Epithelial cell of proximal tubule (primary cell): Measurements from ENCODE around the gene NOL9. TPM values are rescaled to one million over a fixed set of nuclear protein-coding genes. Genes with fewer than 3 reads are reported as not detected.

Source experiments
- DNase-seq: peaks from one replicate; pipeline ENCODE4 v3.0.0-alpha.2; 2011; ENCODE audit warnings: low read depth
- H3K4me3 ChIP-seq: 2 replicates; pipeline ENCODE4 v1.5.1; 2011; ENCODE audit warnings: low read depth, mild to moderate bottlenecking, low read length
- CTCF ChIP-seq: conservative IDR thresholded peaks from 2 replicates; pipeline ENCODE4 v1.5.1; 2012; ENCODE audit warnings: low read depth, mild to moderate bottlenecking, low read length
- total RNA-seq: library from RNA; depleted of rRNA; stranded (reverse); fragments of >200 nt; gene quantifications from 2 replicates; pipeline ENCODE4 v1.2.3, GENCODE V29; 2015

The NOL9 gene
- total RNA-seq, 1 donor from 2014 or later = 18.5 TPM

- no peak for TF ChIP-seq CTCF
- no peak for DNase-seq
- H3K4me3 ChIP-seq = no peak overlapping the region
Measured at GRCh38 chr1:6519935-6520671, 34.2 kb downstream of the NOL9 start.

- no peak for TF ChIP-seq CTCF
- DNase-seq = no peak
- H3K4me3 ChIP-seq = no peak overlapping the region
Measured at GRCh38 chr1:6519491-6519934, 34.8 kb downstream of the NOL9 start.

- TF ChIP-seq CTCF = no peak
- no peak for DNase-seq
- H3K4me3 ChIP-seq = no peak overlapping the region
Measured at GRCh38 chr1:6517435-6517851, 36.9 kb downstream of the NOL9 start.

GRCh38 chr1:6515771-6516170 is 38.5 kb downstream of the NOL9 start:
- H3K4me3 ChIP-seq = no peak overlapping the region
- TF ChIP-seq CTCF = no peak
- DNase-seq = no peak

GRCh38 chr1:6513320-6513801 is 41.0 kb downstream of the NOL9 start:
- no peak overlapping the region for H3K4me3 ChIP-seq
- DNase-seq = no peak
- TF ChIP-seq CTCF = no peak

GRCh38 chr1:6512908-6513280 is 41.4 kb downstream of the NOL9 start:
- TF ChIP-seq CTCF = no peak
- no peak overlapping the region for H3K4me3 ChIP-seq
- DNase-seq = no peak
